ENCODE data around the gene ZNF341. TPM values are rescaled to one million over a fixed set of nuclear protein-coding genes. Genes with fewer than 3 reads are reported as not detected.
A peak's percentile ranks its signal among the peaks of the same experiment; 100 is the strongest.

The ZNF341 gene
- total and polyA plus RNA-seq, 2 of the 8 experiments (the other 6 are each of a cell fraction or from before 2014, with no cell fraction given): 5.8 to 6.4 TPM

DNA sequence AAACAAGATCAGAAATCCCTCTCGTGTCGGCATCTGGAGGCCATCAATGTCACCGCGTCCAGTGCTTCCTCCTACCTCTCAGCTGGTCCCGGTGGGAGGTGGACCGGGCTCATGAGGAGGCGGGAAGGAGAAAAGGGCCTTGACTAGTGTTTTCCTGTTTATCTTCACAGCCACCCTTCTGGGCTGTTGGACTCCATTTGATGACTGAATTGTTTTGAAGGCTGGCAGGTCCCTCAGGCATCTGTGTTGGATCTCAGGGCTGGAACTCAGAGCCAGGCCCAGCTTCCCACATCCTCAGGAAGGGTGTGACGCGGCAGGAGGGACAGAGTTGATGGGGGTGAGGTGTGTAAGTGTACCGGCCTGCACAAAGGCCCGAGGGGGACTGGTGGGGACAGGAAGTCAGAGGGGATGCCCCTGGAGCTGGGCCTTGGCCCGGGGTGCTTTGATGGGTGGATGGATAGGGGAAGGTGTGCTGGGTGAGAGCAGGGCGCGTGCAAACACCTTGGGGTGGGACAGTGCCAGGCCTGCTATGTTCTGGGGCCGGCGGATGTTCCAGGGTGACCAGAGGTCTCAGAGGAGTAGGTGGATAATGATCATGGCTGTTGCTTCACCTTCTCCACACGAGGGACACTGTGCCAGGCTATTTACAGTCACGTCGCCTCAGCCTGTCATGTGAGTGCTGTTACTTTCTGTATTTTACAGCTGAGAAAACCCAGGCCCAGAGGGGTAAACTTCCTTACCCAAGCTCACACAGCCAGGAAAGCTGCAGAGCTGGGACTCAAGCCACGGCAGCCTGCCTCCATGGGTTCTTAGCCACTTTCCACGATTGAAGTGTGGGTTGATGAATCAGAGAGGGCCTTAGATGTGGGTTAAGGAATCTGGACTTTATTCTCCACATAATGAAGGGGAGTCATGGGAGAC lies 61.5 kb downstream of the ZNF341 start:
- H4K20me1 ChIP-seq (replicated peaks in 1 of 2; ENCODE audit: control insufficient read depth in 1 of 2, insufficient read depth in 2 of 2, low read length in 2 of 2): no peaks in the 10 kb centered on the region
- H2BK12ac ChIP-seq (ENCODE audit: low read depth, low read length): no peak overlapping the region
- no peak overlapping the region for H3K14ac ChIP-seq (ENCODE audit: insufficient read length)
- H3K9ac ChIP-seq (replicated peaks in 1 of 4; ENCODE audit: extremely low read depth in 1 of 4, low read depth in 3 of 4, low read length in 3 of 4): no peak overlapping the region
- no peak overlapping the region for H2BK15ac ChIP-seq (ENCODE audit: low read length)
- no peak overlapping the region for H4K8ac ChIP-seq (ENCODE audit: extremely low read depth, insufficient read depth, low read length)
- no peak overlapping the region for H2BK120ac ChIP-seq (replicated peaks; ENCODE audit: low read depth, low read length)
- H2AFZ ChIP-seq (ENCODE audit: low read length): no peak overlapping the region
- H2BK20ac ChIP-seq (ENCODE audit: low read length): no peak overlapping the region
- no peaks in the 10 kb centered on the region for H3K79me2 ChIP-seq (ENCODE audit: control insufficient read depth in 1 of 2, insufficient read depth in 2 of 2, low read length in 2 of 2)
- peaks cover 0 to 7% (median 2%) of the 10 kb centered on the region in 4 experiments; a peak in 3 of 7 replicates for H3K4me1 ChIP-seq (replicated peaks in 1 of 4; ENCODE audit: control insufficient read depth in 3 of 4, insufficient read depth in 4 of 4, low read length in 3 of 4)
- H2AK5ac ChIP-seq (ENCODE audit: low read depth, low read length): no peak overlapping the region
- H3K23ac ChIP-seq (ENCODE audit: insufficient read length): no peak overlapping the region
- DNase-seq (ENCODE audit: low read depth in 1 of 2, low spot score in 2 of 2) (no peak), FAIRE-seq (no peak)
- no peak overlapping the region for H3K4me3 ChIP-seq (ENCODE audit: extremely low read depth in 1 of 4, insufficient read depth in 2 of 4, low read depth in 3 of 4, low read length in 4 of 4)
- no peak overlapping the region for H4K5ac ChIP-seq (ENCODE audit: insufficient read length, low read depth, low read length)
- H3K4ac ChIP-seq (replicated peaks; ENCODE audit: insufficient read length, low read depth, low read length): no peak overlapping the region
- H3K4me2 ChIP-seq (ENCODE audit: insufficient read depth in 1 of 2, low read depth in 2 of 2, low read length in 2 of 2): no peak overlapping the region
- WGBS, 2 experiments (ENCODE audit: extremely low coverage in 1 of 2, insufficient coverage in 1 of 2, insufficient read length in 1 of 2, insufficient replicate concordance in 2 of 2, low coverage in 1 of 2, low lambda C conversion rate in 2 of 2, missing lambda C conversion rate in 1 of 2): 85% methylated on average over 19 of the region's 21 CpGs; no CpG with 5 or more reads in 1 of the 2 experiments
- no peak for TF ChIP-seq CBX5 (IDR thresholded peaks at IDR 0.05; ENCODE audit: low read depth, low read length)
- H3K27me3 ChIP-seq (replicated peaks in 1 of 4; ENCODE audit: control insufficient read depth in 3 of 4, extremely low read depth in 1 of 4, insufficient read depth in 3 of 4, low read length in 3 of 4): no peaks in the 10 kb centered on the region
- ChIA-PET CTCF (ENCODE audit: partially characterized antibody) (interaction anchor here (0.6 to 5.0 kb wide), 35 partner anchors 9 to 1682 kb away, joined by 3 to 51 read pairs (median 4); partner anchors contain the start of gene CHMP4B), POLR2A (ENCODE audit: partially characterized antibody) (interaction anchor here (1.2 to 1.7 kb wide), 3 partner anchors 11 to 109 kb away, joined by 3 to 4 read pairs (median 3); no protein-coding TSS in a partner anchor)
- H4K91ac ChIP-seq (replicated peaks; ENCODE audit: insufficient read length, low read length): no peak overlapping the region
- H3K79me1 ChIP-seq (ENCODE audit: low read depth, low read length): no peaks in the 10 kb centered on the region
- no peaks in the 10 kb centered on the region for H3K23me2 ChIP-seq (ENCODE audit: low read depth, low read length)
- H3K18ac ChIP-seq (ENCODE audit: extremely low read depth, low read length): peak overlapping the region; percentile 48; the same call in 1 of the 2 replicates
- no peaks in the 10 kb centered on the region for H3K9me3 ChIP-seq (ENCODE audit: insufficient read depth in 2 of 2, low read depth in 1 of 2, low read length in 1 of 2)
- no peak overlapping the region for H2BK5ac ChIP-seq (ENCODE audit: low read depth, low read length)
- H3K56ac ChIP-seq (replicated peaks; ENCODE audit: insufficient read length, low read depth, low read length): no peak overlapping the region
- peaks cover 0 to 2% (median 0%) of the 10 kb centered on the region in 4 experiments; a peak in 1 of 8 replicates for H3K36me3 ChIP-seq (ENCODE audit: control insufficient read depth in 2 of 4, insufficient read depth in 4 of 4, low read length in 3 of 4)
- no peak overlapping the region for H3K27ac ChIP-seq (ENCODE audit: low read depth, low read length)

Measured in H1 (cell line).